Measurements from ENCODE around the gene RIF1. TPM values are rescaled to one million over a fixed set of nuclear protein-coding genes. Genes with fewer than 3 reads are reported as not detected.
A peak's percentile ranks its signal among the peaks of the same experiment; 100 is the strongest.

Gene RIF1
- total and polyA plus RNA-seq, 9 of the 15 experiments (the other 6 are each of a cell fraction or from before 2014, with no cell fraction given): 11.0 to 109 (median 44.2) TPM

GRCh38 chr2:151395509-151396374 is 14.0 kb upstream of the RIF1 start (continued):
- no peak for TF ChIP-seq E4F1 (CRISPR knock-in tag; IDR thresholded peaks at IDR 0.05; ENCODE audit: borderline replicate concordance)
- peak; percentile 73 for TF ChIP-seq POLR2A (conservative IDR thresholded peaks at IDR 0.05)
- 0 out of 2 replicates have a peak, but pooled peaks have one; percentile 36 for TF ChIP-seq MTA3 (IDR thresholded peaks at IDR 0.05; ENCODE audit: borderline replicate concordance)
- 0 out of 2 replicates have a peak, but pooled peaks have one; percentile 19 for TF ChIP-seq SMAD4 (CRISPR knock-in tag; conservative IDR thresholded peaks at IDR 0.05)
- TF ChIP-seq CXXC5 (CRISPR knock-in tag; IDR thresholded peaks at IDR 0.05): 0 out of 2 replicates have a peak, but pooled peaks have one; percentile 24
- TF ChIP-seq RBM25 (IDR thresholded peaks at IDR 0.05; ENCODE audit: low read depth, low read length, severe bottlenecking): peak; percentile 19
- TF ChIP-seq EP300 (IDR thresholded peaks at IDR 0.05; ENCODE audit: low read length): peak; percentile 11; the same call in 1 of the 2 replicates
- TF ChIP-seq SREBF1 (IDR thresholded peaks at IDR 0.05; ENCODE audit: borderline replicate concordance, low read depth, low read length): peak; percentile 98
- TF ChIP-seq POLR2AphosphoS5 (IDR thresholded peaks at IDR 0.05; ENCODE audit: control insufficient read depth, insufficient read depth, low read depth, low read length): peak; percentile 38; the same call in 1 of the 2 replicates
- peak; percentile 54 for TF ChIP-seq SUPT5H (IDR thresholded peaks at IDR 0.05)
- TF ChIP-seq, protein P1, sequence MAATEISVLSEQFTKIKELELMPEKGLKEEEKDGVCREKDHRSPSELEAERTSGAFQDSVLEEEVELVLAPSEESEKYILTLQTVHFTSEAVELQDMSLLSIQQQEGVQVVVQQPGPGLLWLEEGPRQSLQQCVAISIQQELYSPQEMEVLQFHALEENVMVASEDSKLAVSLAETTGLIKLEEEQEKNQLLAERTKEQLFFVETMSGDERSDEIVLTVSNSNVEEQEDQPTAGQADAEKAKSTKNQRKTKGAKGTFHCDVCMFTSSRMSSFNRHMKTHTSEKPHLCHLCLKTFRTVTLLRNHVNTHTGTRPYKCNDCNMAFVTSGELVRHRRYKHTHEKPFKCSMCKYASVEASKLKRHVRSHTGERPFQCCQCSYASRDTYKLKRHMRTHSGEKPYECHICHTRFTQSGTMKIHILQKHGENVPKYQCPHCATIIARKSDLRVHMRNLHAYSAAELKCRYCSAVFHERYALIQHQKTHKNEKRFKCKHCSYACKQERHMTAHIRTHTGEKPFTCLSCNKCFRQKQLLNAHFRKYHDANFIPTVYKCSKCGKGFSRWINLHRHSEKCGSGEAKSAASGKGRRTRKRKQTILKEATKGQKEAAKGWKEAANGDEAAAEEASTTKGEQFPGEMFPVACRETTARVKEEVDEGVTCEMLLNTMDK (IDR thresholded peaks at IDR 0.05; ENCODE audit: borderline replicate concordance, insufficient read depth, low read depth, low read length, poor library complexity, severe bottlenecking): no peak
- TF ChIP-seq ESRRA (IDR thresholded peaks at IDR 0.05; ENCODE audit: borderline replicate concordance, low read depth): peak; percentile 24; the same call in 1 of the 2 replicates
- no peak for TF ChIP-seq CREB3L1 (IDR thresholded peaks at IDR 0.05; ENCODE audit: borderline replicate concordance, low read depth)
- TF ChIP-seq, protein P2, sequence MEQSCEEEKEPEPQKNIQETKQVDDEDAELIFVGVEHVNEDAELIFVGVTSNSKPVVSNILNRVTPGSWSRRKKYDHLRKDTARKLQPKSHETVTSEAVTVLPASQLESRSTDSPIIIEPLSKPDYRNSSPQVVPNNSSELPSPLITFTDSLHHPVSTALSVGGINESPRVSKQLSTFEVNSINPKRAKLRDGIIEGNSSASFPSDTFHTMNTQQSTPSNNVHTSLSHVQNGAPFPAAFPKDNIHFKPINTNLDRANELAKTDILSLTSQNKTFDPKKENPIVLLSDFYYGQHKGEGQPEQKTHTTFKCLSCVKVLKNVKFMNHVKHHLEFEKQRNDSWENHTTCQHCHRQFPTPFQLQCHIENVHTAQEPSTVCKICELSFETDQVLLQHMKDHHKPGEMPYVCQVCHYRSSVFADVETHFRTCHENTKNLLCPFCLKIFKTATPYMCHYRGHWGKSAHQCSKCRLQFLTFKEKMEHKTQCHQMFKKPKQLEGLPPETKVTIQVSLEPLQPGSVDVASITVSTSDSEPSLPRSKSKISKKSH (CRISPR knock-in tag; IDR thresholded peaks at IDR 0.05): no peak
- peak; percentile 67 for TF ChIP-seq NFIC (IDR thresholded peaks at IDR 0.05)
- 0 out of 2 replicates have a peak, but pooled peaks have one; percentile 15 for TF ChIP-seq MYC (IDR thresholded peaks at IDR 0.05; ENCODE audit: low read depth, low read length)
- TF ChIP-seq MYC (CRISPR knock-in tag; IDR thresholded peaks at IDR 0.05; ENCODE audit: borderline replicate concordance, low read depth): no peak
- peak; percentile 87 for TF ChIP-seq POLR2H (tag; IDR thresholded peaks at IDR 0.05; ENCODE audit: low read depth)
- no peak for TF ChIP-seq NR2C1 (IDR thresholded peaks at IDR 0.05)
- peak; percentile 44 for TF ChIP-seq NR2C1 (tag; IDR thresholded peaks at IDR 0.05)

Measured in K562 (cell line).